ENCODE data around the gene CASP14.

GRCh38 chr19:15074371-15074770 is 25.1 kb downstream of the CASP14 start:
- TF ChIP-seq CTCF (IDR thresholded peaks at IDR 0.05; ENCODE audit: low read length) (no peak), EZH2phosphoT487 (IDR thresholded peaks at IDR 0.05; ENCODE audit: low read length) (no peak)

Data from MM.1S (cell line).